Osteocyte (in vitro differentiated cells): ENCODE results near the gene EFCAB11. TPM values are rescaled to one million over a fixed set of nuclear protein-coding genes. Genes with fewer than 3 reads are reported as not detected.

Experiments used
- DNase-seq: peaks from one replicate; pipeline ENCODE4 v3.0.0; 2021; ENCODE audit warnings: mixed read lengths; ENCODE audit not compliant: unreplicated experiment; ENCODE audit errors: extremely low spot score
- H3K27ac Mint-ChIP-seq: one replicate; pipeline ENCODE4 v1.8.0; 2021; ENCODE audit warnings: mild to moderate bottlenecking, mixed read lengths; ENCODE audit not compliant: unreplicated experiment
- H3K27me3 Mint-ChIP-seq: one replicate; pipeline ENCODE4 v1.8.0; 2021; ENCODE audit warnings: mixed read lengths; ENCODE audit not compliant: unreplicated experiment
- H3K36me3 Mint-ChIP-seq: one replicate; pipeline ENCODE4 v1.8.0; 2021; ENCODE audit warnings: mixed read lengths; ENCODE audit not compliant: unreplicated experiment
- H3K4me1 Mint-ChIP-seq: one replicate; pipeline ENCODE4 v1.8.0; 2021; ENCODE audit warnings: mixed read lengths; ENCODE audit not compliant: unreplicated experiment
- H3K4me3 Mint-ChIP-seq: one replicate; pipeline ENCODE4 v1.8.0; 2021; ENCODE audit warnings: mild to moderate bottlenecking, moderate library complexity, mixed read lengths; ENCODE audit not compliant: unreplicated experiment
- H3K9me3 Mint-ChIP-seq: one replicate; pipeline ENCODE4 v1.8.0; 2021; ENCODE audit warnings: mixed read lengths; ENCODE audit not compliant: unreplicated experiment
- CTCF ChIP-seq: fragments of 200-600 bp; sonication (generic); IDR thresholded peaks from 2 replicates; pipeline ENCODE4 v1.5.0; 2021; ENCODE audit warnings: antibody characterized with exemption, mild to moderate bottlenecking, moderate library complexity
- total RNA-seq: library from RNA; stranded (reverse); gene quantifications from 2 replicates; pipeline ENCODE4 v1.2.1, GENCODE V29; 2021

Gene EFCAB11
- total RNA-seq, 1 donor from 2014 or later: 8.7 TPM

- no peak for DNase-seq
- H3K27me3 Mint-ChIP-seq: no peaks in the 10 kb centered on the region
- peaks cover 18% of the 10 kb centered on the region for H3K4me1 Mint-ChIP-seq
- H3K4me3 Mint-ChIP-seq: no peak overlapping the region
- no peaks in the 10 kb centered on the region for H3K36me3 Mint-ChIP-seq
- H3K9me3 Mint-ChIP-seq: no peaks in the 10 kb centered on the region
- no peak overlapping the region for H3K27ac Mint-ChIP-seq
- TF ChIP-seq CTCF: no peak
Observed at GRCh38 chr14:89794096-89794495, 160.4 kb downstream of the EFCAB11 start.

- no peaks in the 10 kb centered on the region for H3K27me3 Mint-ChIP-seq
- no peaks in the 10 kb centered on the region for H3K9me3 Mint-ChIP-seq
- no peak for TF ChIP-seq CTCF
- peaks cover 18% of the 10 kb centered on the region for H3K4me1 Mint-ChIP-seq
- no peak overlapping the region for H3K4me3 Mint-ChIP-seq
- H3K27ac Mint-ChIP-seq: no peak overlapping the region
- no peaks in the 10 kb centered on the region for H3K36me3 Mint-ChIP-seq
- DNase-seq: no peak
Observed at GRCh38 chr14:89793367-89793716, 161.2 kb downstream of the EFCAB11 start.

- no peaks in the 10 kb centered on the region for H3K36me3 Mint-ChIP-seq
- H3K4me1 Mint-ChIP-seq: peaks cover 18% of the 10 kb centered on the region
- DNase-seq: no peak
- H3K9me3 Mint-ChIP-seq: no peaks in the 10 kb centered on the region
- TF ChIP-seq CTCF: no peak
- no peaks in the 10 kb centered on the region for H3K27me3 Mint-ChIP-seq
- H3K27ac Mint-ChIP-seq: no peak overlapping the region
- H3K4me3 Mint-ChIP-seq: no peak overlapping the region
Observed at GRCh38 chr14:89792489-89793366, 161.8 kb downstream of the EFCAB11 start.

GRCh38 chr14:89787525-89787924 is 167.0 kb downstream of the EFCAB11 start:
- no peak for TF ChIP-seq CTCF
- Mint-ChIP-seq H3K27ac (no peak overlapping the region), H3K27me3 (no peaks in the 10 kb centered on the region), H3K9me3 (peaks cover 5% of the 10 kb centered on the region), H3K4me1 (peaks cover 12% of the 10 kb centered on the region), H3K36me3 (no peaks in the 10 kb centered on the region), H3K4me3 (no peak overlapping the region)
- DNase-seq: peak; percentile 54

GRCh38 chr14:89781046-89781445 is 173.5 kb downstream of the EFCAB11 start:
- H3K4me1 Mint-ChIP-seq: no peaks in the 10 kb centered on the region
- DNase-seq: peak; percentile 0
- no peaks in the 10 kb centered on the region for H3K36me3 Mint-ChIP-seq
- TF ChIP-seq CTCF: no peak
- no peak overlapping the region for H3K27ac Mint-ChIP-seq
- H3K27me3 Mint-ChIP-seq: no peaks in the 10 kb centered on the region
- peaks cover 5% of the 10 kb centered on the region for H3K9me3 Mint-ChIP-seq
- no peak overlapping the region for H3K4me3 Mint-ChIP-seq
